ENCODE data around the gene MORN5.
A peak's percentile ranks its signal among the peaks of the same experiment; 100 is the strongest.

MORN5 gene

GRCh38 chr9:122192914-122193525 lies 33.3 kb downstream of the MORN5 start:
- DNase-seq: no peak

GRCh38 chr9:122193651-122194050 lies 33.9 kb downstream of the MORN5 start:
- DNase-seq: no peak

DNA sequence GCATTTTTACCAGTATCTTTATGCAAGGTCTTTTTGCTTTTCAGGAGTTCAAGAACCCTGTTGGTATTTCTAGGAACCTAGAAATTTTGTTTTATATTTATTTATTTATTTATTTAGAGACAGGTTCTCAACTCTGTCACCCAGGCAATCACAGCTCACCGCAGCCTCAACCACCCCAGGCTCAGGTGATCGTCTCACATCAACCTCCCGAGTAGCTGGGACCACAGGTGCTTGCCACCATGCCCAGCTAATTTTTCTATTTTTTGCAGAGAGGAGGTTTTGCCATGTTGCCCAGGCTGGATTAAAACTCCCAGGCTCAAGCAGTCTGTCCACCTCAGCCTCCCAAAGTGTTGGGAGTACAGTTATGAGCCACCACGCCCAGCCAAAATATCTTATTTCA lies 36.2 kb downstream of the MORN5 start:
- no peak for DNase-seq

GRCh38 chr9:122197426-122197825 lies 37.7 kb downstream of the MORN5 start:
- peak; percentile 97 for DNase-seq

DNA sequence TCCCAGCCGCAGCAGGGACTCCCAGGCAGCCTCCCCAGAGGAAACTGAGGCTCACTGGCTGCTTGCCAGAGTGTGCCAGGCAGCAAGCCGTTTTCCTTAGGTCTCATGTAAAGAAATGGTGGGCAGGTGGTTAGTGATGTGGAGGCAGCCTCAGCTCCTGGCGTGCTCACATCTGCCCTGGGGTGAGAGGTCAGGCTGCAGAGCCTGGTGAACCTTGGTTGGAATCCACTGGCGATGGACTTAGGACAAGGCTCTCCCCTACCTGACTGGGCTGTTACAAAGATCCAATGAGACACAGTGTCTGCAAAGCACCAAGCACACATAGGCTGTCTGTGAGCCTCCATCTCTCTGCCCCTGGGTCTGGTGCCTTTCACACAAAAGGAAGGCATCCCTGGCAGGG lies 38.2 kb downstream of the MORN5 start:
- peak; percentile 50 for DNase-seq

DNA sequence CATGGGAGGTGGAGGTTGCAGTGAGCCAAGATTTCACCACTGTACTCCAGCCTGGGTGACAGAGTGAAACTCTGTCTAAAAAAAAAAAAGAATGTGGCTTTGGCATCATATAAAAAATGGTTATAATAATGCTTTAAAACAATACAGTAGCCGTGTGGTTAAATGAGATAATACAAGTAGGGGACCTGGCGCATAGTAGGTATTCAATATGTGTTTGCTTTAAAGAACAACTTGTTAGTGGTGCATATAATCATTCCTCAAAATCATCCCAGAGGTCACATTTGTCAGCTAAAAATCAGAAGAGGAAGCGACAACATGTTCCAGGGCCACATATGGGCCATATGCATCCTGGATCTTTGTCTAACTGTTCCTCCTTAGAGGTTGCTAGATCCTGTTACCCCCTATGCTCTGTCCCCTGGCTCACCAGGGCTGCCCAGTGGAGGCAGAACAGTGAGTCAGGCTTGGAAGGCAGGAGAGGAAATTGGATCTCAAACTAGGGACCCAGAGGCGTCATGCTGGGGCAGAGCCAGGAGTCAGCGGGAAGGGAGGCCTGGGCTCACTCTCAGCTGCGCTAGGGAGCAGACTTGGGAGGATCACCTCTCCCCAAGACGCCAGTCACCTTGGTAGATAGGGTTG lies 41.4 kb downstream of the MORN5 start:
- no peak for DNase-seq

GRCh38 chr9:122201641-122202040 lies 41.9 kb downstream of the MORN5 start:
- DNase-seq: no peak

DNA sequence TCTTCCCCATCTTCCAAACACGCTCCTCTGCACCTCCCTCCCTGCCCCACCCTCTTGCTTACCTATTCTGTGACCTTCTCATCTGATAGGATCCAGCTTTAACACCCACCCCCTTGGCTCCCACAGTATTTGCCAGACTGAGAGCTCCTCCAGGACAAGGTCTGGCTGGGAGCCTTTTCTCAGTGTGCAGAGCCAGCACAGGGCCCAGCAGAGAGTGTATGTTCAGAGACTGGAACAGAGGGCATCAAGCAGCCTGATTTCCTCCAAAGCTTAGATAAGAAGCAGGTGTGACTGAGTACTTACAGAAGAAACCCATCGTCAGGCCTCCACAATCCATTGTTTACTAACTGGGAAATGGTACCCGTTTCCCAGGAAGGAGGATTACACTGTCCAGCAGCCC lies 42.4 kb downstream of the MORN5 start:
- peak; percentile 17 for DNase-seq

- DNase-seq: no peak
Measured at GRCh38 chr9:122204055-122204454, 44.3 kb downstream of the MORN5 start.

DNA sequence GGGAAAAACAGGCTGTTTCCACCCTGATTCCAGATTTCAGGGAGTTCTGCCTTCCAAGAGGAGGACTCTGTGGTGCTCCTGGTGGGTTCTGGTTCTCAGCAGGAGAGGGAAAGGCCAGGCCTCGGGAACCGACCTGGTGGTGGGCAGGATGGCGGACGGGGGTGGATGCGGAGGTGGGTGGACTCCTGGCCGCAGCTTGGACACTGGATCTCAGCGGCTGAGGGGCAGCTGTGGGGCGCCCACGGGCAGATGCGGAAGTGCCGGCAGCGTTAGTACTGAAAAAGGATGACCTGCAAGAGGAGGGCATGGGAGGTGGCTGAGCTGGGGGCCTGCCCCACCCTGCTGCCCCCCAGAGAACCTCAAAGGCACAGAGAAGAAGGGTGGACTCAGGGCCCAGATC lies 44.8 kb downstream of the MORN5 start:
- DNase-seq: no peak

DNA sequence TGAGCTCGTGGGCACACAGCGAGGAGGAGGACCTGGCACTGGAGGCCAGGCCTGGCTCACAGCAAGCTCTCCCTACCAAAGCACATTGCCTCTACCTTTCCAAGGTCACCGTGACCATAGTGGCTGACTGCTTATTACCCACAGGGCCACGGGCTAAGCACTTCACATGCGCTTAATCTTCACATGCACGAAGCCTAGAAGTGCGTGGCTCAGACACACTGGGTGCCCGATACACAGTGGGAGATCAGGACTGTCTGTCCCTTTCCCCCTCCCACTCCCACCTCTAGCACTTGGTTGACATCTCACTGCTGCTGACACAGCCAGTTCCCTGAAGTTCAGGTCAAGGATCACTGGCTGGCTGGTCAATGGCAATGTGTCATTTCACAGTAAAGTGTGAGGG lies 45.5 kb downstream of the MORN5 start:
- DNase-seq: no peak

- no peak for DNase-seq
Measured at GRCh38 chr9:122206118-122207046, 46.7 kb downstream of the MORN5 start.

- DNase-seq: no peak
Measured at GRCh38 chr9:122207096-122207495, 47.4 kb downstream of the MORN5 start.

DNA sequence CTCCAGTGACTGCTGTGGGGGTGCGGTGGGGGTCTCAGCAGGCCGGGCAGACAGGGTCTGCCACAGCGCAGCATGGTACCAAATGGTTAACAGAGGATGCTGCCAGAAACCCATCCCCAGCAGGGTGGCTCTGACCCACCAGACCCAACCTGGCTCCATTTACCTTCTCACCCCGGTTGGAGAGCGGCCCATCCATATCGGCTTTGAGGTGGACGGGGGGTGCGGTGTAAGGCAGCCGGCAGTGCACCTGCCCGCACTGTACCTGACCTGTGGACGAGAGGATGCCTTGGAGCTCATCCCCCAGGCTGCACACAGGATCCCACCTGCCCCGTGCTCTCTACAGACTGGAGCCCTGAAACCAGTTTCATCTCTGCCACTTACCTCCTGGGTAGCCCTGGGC lies 49.7 kb downstream of the MORN5 start:
- DNase-seq: no peak

DNA sequence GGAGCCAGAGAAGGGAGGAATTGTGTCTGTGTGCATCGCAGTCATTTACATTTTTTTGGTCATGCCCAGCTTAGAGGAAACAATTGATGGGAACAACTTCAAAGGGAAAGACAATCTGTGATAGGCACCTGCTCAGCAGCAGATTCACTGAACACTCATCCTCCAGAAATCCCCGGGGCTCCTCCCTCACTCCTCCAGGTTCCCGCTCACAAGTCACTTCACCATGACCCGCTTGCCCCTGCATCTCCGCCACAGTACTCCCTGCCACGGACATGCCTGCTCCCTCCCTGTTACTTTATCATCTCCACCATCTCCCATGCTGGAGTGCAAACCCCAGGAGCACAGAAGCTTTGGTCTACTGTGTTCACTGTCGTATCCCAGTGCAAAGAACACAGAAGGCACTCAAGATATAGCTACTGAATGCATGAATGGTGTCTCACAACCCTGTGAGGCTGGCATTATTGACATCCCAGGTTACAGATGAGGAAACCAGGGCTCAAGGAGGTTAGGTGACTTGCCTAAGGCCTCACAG lies 52.8 kb downstream of the MORN5 start:
- no peak for DNase-seq

DNA sequence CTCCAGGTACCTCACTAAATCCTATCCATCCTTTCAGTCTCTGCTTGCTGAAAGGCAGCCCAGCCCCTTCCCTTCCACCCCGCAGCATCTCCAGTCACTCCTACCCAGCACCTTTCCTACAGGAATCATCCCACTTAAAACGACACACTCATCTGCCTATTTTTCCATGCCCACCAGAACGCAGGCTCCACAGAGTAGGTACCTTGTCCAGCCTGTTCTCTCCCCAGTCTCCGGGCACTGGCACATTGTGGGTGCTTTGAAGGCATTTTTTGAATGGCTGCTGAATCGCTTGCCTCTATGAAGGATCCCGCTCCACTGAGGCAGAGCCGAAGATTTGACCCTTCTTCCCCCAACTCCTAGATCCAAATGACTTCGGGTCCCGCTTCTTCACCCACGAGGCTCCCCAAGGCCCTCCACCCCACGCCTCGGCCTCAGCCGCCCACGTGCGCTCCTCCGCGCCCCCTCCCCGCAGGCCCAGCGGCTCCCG lies 53.4 kb downstream of the MORN5 start:
- no peak for DNase-seq

GRCh38 chr9:122213589-122214413 lies 54.1 kb downstream of the MORN5 start:
- peak; percentile 70 for DNase-seq

GRCh38 chr9:122214507-122214906 lies 54.8 kb downstream of the MORN5 start:
- DNase-seq: no peak

DNA sequence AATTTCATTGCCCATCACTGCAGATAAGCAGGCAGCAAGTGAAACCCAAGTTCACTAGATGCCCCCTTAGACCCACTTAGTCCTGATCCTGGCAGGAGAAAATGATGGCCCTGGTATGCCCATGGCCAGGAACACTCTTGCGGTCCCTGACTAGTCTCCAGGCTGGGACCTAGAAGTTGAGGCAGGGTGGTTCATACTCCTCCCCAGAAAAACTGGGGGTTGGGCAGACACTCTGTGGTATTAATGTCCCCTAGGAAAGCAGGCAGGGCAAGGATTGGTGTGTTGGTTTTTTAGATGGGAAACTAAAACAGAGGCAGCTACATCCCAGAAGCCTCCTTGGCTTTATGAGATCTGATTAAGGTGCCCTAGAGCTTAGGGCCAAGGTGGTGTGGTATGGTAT lies 56.0 kb downstream of the MORN5 start:
- DNase-seq: no peak

GRCh38 chr9:122216138-122216797 lies 56.6 kb downstream of the MORN5 start:
- DNase-seq: no peak

GRCh38 chr9:122216798-122217418 lies 57.2 kb downstream of the MORN5 start:
- DNase-seq: no peak

DNA sequence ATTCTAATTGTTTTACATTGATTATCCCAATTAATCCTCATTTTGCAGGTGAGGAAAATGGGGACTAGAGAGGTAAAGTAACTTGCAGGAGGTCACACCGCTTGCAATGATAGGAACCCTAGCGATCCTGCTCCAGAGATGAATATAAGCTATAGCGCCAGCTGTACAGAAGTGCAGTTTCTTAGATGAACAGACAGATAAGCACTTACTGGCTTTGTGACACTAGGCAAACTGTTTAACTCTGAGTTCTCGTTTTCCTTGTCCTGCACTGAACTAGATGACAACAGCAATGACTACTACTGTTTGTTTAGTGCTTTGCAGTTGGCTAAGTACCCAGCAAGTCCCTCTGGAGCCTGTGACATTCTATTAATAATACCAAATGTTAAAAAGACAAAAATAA lies 57.9 kb downstream of the MORN5 start:
- DNase-seq: no peak
